GM19035 (cell line): ENCODE results near the gene GRIK1.

Experiments
- ATAC-seq: cut with Tn5 transposase; IDR thresholded peaks from one replicate; pipeline ENCODE4 v1.9.1; 2021; ENCODE audit not compliant: unreplicated experiment

Gene GRIK1

GRCh38 chr21:29914326-29914725, 25.5 kb downstream of the GRIK1 start:
- ATAC-seq = no peak

GRCh38 chr21:29909571-29909970, 30.2 kb downstream of the GRIK1 start:
- ATAC-seq = no peak

GRCh38 chr21:29904359-29905282, 35.2 kb downstream of the GRIK1 start:
- ATAC-seq = no peak

- ATAC-seq = no peak
Measured at GRCh38 chr21:29896884-29897283, 42.9 kb downstream of the GRIK1 start.

GRCh38 chr21:29893687-29894086, 46.1 kb downstream of the GRIK1 start:
- ATAC-seq = no peak

- ATAC-seq = no peak
Measured at GRCh38 chr21:29892379-29892778, 47.4 kb downstream of the GRIK1 start.

GRCh38 chr21:29888437-29888836, 51.4 kb downstream of the GRIK1 start:
- no peak for ATAC-seq

- ATAC-seq = no peak
Measured at GRCh38 chr21:29887313-29888009, 52.3 kb downstream of the GRIK1 start.

- no peak for ATAC-seq
Measured at GRCh38 chr21:29885491-29885890, 54.3 kb downstream of the GRIK1 start.

GRCh38 chr21:29875873-29876272, 63.9 kb downstream of the GRIK1 start:
- ATAC-seq = no peak

GRCh38 chr21:29875036-29875716, 64.6 kb downstream of the GRIK1 start:
- no peak for ATAC-seq

GRCh38 chr21:29873908-29874307, 65.9 kb downstream of the GRIK1 start:
- ATAC-seq = no peak

- ATAC-seq = no peak
Measured at GRCh38 chr21:29870814-29871213, 69.0 kb downstream of the GRIK1 start.

- ATAC-seq = no peak
Measured at GRCh38 chr21:29867796-29868195, 72.0 kb downstream of the GRIK1 start.

- no peak for ATAC-seq
Measured at GRCh38 chr21:29860346-29860745, 79.5 kb downstream of the GRIK1 start.

GRCh38 chr21:29857150-29857549, 82.6 kb downstream of the GRIK1 start:
- no peak for ATAC-seq

GRCh38 chr21:29854795-29855194, 85.0 kb downstream of the GRIK1 start:
- ATAC-seq = no peak

GRCh38 chr21:29851611-29852010, 88.2 kb downstream of the GRIK1 start:
- ATAC-seq = no peak

GRCh38 chr21:29849735-29850176, 90.0 kb downstream of the GRIK1 start:
- peak; percentile 98 for ATAC-seq

- no peak for ATAC-seq
Measured at GRCh38 chr21:29843804-29844203, 96.0 kb downstream of the GRIK1 start.

- no peak for ATAC-seq
Measured at GRCh38 chr21:29834617-29835016, 105.2 kb downstream of the GRIK1 start.

- ATAC-seq = no peak
Measured at GRCh38 chr21:29832217-29832616, 107.6 kb downstream of the GRIK1 start.
